Activated CD4-positive, alpha-beta T cell treated with anti-CD3 and anti-CD28 coated beads, Interleukin-2, amount 50 U/mL, for 24 hours (primary cell): ENCODE measurements around the gene MDN1.
"Not testable (repeated sequence)": the region's sequence is repeated elsewhere in the genome, so short reads cannot be mapped to it uniquely, and the experiment has no call there.

Experiments
- DNase-seq, 2 donors: peaks; one replicate each; pipeline ENCODE4 v3.0.0-alpha.2; 2020; ENCODE audit warnings: low read depth in 1 of 2, low spot score in 1 of 2

The MDN1 gene

DNA sequence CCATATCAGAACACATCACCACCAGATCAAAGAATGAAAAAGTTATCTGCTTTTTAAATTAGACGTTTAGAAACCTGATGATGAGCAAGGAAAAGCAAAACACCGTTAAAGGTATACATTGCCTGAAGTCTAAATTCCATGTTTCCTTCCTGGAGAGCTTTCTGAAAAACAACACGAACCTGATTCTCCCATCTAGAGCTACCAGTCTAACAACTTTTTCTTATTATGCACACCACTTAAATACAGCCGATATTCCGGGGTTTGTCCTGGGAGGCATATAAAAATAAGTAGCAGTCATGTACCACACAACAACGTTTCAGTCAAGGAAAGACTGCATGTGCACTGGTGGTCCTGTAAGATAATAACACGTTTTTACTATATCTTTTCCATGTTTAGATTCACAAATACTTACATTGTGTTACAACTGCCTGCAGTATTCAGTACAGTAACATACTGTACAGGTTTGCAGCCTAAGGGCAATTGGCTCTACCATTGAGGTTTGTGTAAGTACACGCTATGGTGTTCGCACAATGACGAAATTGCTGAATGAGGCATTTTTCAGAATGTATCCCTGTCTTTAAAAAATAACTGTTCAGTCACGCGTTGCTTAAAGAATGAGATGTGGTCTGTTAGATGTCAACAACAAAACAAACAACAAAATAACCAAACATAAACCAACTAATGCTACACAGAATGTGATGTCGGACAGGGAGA, 162.0 kb downstream of the MDN1 start:
- DNase-seq: no peak

DNA sequence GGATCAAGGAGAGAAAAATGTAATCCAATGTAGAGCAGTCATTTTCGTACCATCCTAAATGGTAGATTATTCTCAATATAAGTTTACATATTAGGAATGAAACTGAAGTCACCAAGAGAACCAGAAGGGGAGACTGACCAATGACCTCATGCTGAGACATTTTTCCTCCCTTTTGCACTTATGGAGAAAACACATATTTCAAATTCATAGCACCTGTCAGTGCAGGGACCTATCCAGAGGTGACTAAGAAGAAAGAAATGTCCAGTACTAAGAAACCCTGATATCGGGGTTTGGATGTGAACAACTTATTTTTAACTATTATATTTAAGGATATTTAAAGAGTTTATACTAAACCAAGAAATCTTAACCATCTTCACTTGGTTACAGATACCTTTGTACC, 164.5 kb downstream of the MDN1 start:
- DNase-seq: no peak

DNA sequence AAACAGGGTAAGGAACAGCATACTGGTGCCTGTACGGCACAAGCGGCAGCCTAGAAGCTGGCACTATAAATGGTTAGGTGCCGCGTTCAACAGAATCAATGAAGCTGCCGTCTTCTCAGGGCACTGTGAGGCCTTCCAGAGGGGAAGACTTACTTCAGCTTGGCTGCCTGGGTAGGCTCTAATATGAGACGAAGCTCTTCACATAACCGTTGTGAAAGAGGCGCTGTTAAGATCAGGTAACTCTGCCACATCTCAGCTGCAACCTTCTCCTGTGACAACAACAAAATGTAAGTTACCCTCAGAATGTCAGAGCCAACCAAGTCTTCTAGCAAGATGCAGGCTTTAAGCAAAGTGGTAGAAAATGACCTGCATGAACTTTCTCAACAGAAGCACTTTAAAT, 169.0 kb downstream of the MDN1 start:
- no peak for DNase-seq

DNA sequence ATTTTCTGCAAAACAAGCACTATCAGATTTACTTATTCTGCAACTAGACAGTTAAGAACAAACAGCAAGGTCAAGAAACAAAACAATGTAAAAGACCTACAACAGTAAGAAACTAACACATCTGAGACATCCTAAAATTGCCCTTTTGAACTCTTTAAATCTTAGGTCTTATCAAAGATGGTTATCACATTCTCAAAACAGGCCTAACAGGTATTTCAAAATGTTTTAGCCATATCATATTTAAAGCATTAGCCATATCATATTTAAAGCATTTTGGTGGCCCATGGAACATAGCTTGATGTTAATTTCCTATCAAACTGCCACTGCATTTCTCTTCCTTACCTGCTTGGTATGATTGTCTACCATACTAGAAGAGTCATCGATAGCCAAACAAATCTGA, 169.9 kb downstream of the MDN1 start:
- no peak for DNase-seq

DNA sequence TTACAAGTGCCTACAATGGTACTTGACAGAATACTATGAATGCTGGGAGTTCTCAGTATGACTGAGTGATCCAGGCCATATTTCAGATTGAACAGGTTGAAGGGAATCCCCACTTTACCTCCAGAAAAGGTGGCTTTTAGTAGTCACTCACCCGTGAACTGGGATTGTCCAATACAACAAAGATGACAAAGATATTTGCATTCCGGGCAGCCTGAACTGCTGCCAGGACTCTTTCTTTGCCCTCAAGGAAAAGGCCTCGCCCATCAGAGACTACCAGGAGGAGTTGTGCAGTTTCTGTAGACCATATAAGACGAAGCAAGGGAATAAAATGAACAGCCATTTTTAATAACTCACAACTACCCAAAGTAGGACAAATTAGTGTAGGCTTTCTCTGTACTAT, 174.7 kb downstream of the MDN1 start:
- DNase-seq: no peak

DNA sequence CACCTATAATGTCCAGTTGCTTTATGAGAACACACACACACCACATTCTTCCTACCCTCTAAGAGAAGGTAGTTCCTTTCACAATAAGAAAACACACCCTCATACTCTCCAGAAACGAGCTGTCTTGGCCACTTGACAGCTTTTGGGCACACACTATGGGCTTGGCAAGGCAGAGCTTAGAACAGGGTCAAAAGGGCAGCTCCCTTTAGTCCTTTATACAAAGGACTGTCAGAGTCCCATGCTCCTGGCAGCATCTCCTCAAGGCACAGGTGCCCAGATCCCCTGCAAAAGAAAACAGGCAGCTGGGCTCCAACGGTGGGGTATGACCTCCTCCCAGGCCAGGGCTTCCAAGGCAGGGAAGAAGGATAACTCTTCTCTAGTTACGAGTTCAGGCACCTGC, 176.2 kb downstream of the MDN1 start:
- no peak for DNase-seq

DNA sequence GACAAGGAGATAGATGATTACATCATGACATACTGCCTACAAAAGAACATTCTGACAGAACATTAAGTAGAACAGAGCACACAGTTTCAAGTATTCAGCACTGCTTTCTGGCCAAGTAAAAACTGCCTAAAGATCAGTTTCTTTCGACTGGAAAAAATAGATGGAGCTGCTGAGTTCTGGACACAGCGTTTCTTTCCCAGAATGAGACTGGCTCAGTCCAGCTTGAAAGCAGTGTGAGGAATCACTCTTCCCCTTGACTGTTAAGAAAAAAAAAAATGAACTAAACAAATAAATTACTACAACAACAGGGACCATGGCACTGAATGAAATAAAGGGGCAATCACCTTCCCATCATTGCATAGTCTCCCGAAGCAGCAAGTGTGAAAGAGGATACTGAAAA, 176.6 kb downstream of the MDN1 start:
- DNase-seq: no peak

DNA sequence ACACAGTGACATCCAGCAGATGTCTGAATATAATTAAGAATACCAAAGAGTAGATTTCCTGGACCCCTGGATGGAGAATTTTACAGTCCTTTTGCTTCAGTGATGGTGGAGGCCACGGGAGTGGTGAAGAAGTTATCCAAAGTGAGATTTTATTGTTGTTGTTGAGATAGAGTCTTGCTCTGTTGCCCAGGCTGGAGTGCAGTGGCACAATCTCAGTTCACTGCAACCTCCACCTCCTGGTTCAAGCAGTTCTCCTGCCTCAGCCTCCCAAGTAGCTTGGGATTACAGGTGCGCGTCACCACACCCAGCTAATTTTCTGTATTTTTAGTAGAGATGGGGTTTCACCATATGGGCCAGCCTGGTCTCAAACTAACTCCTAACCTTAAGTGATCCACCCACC, 178.0 kb downstream of the MDN1 start:
- DNase-seq: not testable (repeated sequence)

DNA sequence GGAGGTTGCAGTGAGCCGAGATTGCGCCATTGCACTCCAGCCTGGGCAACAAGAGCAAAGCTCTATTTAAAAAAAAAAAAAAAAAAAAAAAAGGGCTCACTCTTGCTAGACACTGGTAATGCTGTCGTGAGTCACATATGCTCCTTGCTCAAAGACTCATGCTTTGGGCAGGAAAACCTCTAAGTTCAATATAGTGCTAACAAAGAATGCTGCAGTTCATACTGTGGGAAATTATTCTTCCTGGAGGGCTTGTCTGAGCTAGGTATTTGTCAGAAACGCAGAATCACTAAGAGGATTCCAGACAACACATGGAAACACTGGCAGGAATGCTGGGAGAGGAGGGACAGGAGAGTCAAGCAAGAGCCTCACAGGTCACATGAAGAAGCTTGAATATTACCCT, 178.8 kb downstream of the MDN1 start:
- DNase-seq: no peak

DNA sequence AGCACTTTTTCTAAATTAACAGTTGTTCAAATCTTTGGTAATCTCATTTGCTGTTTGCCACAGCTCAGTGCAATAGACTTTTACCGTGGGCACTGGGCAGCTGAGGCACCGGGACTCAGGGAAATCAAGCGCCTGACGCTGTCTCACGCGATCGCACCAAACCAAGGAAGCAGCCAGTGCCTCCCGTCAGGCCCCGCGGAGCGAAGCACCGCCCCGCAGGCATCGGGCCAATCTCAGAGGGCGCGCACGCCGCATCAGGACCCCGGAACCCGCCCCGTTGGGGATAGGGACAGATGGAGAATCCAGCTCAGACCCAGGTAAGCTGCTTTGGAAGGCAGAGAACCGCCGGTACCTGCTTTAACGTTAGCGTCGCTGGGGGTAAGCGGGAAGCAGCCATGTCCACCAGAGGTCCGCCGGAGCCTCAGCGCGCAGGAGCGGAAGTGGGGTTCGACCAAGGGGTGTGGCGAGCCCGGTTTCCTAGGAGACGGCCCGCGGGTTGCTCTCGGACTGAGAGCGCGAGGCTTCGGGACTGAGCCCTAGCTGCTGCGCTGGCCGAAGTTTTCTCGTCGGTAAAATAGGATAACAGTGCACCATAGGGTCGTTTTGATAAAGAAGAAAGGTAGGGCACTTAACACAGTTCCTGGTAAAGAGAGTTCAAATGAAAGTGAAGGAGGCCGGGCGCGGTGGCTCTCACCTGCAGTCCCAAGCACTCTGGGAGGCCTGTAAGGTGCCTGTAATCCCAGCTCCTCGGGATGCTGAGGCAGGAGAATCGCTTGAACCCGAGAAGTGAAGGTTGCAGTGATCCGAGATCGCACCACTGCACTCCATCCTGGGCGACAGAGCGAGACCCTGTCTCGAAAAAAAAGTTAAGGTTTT, 181.0 kb downstream of the MDN1 start, which contains the start of gene LYRM2:
Gene LYRM2 (minus strand): TSS at position 428 of the 876 bp plus-strand sequence. CDS start 31 bp downstream, at position 397.
- DNase-seq: peak; percentile 86 to 89

DNA sequence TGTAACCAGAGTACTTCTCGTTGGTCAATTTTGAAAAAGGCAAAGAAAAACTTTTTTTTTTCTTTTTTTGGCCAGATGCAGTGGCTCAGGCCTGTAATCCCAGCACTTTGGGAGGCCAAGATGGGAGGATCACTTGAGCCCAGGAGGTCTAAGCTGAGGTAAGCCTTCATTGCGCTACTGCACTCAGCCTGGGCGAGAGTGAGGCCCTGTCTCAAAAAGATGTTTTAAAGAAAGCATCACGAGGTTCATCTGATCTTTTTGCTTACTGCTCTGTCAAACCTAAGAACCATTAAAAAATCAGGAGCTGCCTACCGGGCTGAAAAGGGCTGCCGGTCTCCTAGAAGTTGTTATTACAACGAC, 181.7 kb downstream of the MDN1 start:
- DNase-seq: no peak

DNA sequence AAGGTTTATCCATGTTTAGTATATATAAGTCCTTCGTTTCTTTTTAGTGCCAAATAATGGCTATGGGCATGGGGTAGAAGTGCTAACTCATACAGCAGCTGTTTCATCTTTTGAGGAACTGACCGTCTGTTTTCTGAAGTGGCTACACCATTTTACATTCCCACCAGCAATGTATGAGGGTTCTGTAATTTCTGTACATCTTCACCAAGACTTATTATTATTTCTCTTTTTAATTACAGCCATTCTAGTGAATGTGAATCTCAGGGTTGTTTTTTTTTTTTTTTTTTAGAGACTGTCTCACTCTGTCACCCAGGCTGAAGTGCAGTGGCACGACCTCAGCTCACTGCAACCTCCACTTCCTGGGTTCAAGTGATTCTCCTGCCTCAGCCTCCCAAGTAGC, 183.2 kb downstream of the MDN1 start:
- DNase-seq: not testable (repeated sequence)

DNA sequence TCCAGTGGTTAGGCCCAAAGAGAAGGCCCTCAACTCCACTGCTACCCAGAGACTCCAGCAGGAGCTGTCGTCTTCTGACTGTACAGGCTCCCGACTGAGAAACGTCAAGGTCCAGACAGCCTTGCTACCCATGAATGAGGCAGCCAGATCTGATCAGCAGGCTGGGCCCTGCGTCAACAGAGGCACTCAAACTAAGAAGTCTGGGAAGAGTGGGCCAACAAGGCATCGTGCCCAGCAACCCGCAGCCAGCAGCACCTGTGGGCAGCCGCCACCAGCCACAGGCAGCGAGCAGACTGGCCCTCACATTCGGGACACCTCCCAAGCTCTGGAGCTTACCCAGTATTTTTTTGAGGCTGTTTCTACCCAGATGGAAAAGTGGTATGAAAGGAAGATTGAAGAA, 189.1 kb downstream of the MDN1 start:
- no peak for DNase-seq

DNA sequence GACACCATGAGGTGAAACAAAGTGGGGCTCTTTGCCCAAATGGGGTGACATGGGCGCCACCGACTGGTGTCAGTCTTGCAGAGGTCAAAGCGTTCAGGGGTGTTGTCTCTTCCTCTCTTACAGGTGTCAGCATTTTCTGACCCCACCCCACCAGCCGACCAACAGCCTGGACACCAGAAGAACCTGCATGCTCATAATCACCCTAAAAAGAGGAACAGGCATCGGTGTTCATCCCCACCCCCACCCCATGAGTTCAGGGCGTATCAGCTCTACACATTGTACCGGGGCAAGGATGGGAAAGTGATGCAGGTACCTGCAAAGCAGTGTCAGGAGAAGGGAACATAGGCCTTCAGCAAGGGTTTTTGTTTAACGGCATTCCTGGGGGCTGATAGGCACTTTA, 195.8 kb downstream of the MDN1 start:
- no peak for DNase-seq

DNA sequence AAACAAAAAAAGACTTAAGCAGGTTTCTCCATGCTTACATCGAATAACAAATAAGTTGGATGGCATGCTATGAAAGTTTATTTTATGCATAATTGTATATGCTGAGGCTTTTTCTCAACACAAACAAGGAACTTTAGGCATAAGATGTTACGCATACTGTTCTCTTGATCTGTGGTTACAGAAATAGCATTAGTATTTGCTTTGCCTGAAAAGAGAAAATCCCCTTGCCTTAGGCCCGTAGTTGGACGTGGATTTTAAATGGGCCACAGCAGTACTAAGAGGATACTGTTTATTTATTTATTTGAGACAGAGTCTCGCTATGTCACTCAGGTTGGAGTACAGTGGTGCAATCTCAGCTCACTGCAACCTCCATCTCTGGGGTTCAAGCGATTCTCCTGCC, 200.0 kb downstream of the MDN1 start:
- no peak for DNase-seq

DNA sequence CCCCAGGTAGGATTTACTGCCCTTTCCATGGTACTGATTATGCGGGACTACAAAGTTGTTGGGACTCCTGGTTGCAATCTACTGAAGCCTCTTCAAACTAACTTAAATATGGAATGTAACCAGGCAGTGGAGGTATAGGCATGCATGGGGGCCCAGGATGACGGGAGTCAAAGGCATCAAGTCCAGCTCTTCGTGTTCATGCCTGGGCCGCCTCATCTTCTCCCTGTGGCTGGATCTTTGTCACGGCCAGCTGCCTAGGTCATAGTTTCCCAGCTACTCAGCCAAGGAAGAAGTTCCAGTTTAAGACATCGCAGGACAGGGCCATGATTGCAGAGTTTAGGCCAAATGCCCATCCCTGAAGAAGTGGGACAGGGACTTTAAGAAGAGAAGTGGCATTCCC, 201.6 kb downstream of the MDN1 start:
- DNase-seq: no peak

DNA sequence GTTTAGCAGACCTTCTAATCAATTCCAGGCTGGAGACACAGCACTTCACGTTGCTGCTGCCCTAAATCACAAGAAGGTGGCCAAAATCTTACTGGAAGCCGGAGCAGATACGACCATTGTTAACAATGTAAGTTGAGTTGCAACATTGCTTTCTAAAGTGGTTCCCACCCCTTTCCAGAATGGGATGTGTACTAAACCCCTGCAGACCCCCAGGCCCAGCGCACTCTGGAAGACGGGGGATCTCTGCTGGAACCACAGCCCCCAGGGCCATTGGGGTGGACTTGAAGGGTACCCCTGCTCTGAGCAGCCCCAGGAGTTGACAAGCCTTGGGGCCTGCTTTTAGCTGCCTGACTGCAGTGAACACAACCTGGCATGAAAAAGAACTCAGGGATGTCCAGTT, 203.1 kb downstream of the MDN1 start:
- no peak for DNase-seq

DNA sequence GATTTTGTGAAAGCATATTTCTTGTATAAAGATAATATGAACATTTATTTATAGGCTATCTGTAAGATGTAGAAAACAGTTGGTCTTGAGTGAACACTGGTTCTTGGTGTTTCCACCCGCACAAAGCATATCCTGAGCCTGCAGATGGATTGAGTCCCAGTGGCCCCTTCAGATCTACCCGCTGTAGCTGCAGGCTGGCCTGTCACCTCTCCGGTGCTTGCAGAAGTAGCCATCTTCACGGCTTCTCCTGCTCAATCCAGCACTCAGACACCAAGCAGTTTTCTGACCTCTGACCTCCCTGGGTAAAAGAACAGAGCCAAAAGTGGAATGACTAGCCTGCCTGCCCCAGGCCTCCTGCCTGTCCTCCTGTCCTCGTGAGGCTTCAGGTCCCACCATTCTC, 203.7 kb downstream of the MDN1 start:
- DNase-seq: no peak

DNA sequence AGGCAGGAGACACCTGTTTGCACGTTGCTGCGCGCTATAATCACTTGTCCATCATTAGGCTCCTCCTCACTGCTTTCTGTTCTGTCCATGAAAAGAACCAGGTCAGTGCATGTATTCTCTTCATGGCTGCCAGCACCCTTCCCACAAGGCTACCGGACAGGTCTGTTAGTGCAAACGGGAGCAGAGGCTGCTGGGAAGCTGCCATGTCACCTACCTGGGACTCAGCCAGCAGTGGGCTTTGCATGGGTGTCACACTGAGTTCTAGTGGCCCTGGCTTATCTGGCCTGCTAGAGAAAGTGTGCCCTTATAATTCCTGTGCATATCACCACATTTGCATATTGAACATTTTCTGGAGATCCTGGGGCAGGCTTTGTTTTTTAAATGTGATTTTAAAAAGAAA, 205.8 kb downstream of the MDN1 start:
- no peak for DNase-seq

DNA sequence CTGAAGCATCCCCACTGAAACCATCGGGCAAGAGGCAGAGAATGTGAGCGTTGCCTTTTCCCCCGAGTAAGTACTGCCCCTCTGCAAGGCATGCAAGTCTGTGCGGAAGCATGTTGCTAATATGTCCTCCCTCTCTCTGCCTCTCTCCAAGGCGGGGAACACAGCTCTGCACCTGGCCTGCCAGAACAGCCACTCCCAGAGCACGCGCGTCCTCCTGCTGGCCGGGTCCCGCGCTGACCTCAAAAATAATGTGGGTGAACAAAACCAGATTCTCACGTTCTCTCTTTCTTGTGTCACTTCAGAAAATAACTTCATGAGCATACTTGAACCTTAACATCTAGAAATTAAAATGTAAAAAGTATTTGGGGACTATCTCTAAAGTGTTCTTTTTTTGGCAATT, 207.5 kb downstream of the MDN1 start:
- DNase-seq: no peak

DNA sequence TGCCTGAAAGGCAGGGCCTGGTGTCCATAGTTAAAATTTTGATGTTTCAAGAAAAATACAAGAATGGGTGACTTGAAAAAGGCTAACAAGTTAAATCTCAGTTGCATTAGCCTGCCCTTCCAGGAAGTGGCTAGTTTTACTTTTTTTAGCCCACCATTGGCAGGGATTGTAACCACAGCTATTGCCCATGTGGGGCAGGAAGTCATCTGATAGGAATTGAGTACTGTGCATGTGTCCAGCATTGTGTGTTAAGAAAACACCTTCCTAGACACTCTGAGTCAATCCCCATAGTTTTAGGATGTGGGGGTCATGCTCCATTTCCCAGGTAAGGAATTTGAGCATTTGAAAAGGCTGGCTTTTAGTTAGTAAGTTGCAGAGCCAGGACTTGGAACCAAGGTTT, 207.9 kb downstream of the MDN1 start:
- DNase-seq: no peak

DNA sequence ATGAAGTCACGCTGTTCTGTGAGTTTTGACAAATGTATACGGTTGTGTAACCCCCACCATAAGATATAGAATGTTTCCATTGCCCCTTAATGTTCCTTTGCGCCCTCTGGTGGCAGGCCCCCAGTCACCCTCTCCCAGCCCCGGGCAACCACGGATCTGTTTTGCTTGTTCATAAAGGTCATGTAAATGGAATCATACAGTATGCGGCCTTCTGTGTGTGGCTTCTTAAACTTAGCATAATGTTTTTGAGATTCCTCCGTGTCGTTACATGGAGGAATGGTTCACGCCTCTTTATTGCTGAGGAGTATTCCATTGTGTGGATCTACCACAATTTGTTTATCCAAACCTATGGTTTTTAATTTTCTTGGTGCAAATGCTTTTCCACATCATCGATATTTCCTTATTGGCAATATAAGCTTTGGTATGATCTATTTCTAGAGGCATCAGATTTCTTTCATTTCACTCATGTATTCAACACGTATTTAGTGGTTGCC, 209.4 kb downstream of the MDN1 start:
- DNase-seq: peak; percentile 57 to 62
